Measurements from ENCODE around the gene PLCH1. TPM values are rescaled to one million over a fixed set of nuclear protein-coding genes. Genes with fewer than 3 reads are reported as not detected.

The PLCH1 gene
- total RNA-seq, 6 experiments from 2014 or later: not detected

- H3K9me3 Mint-ChIP-seq: no peaks in the 10 kb centered on the region
- no peak for DNase-seq
- no peak for TF ChIP-seq CTCF (IDR thresholded peaks at IDR 0.05)
- H3K4me1 Mint-ChIP-seq (ENCODE audit: low read depth): no peaks in the 10 kb centered on the region
- H3K27me3 Mint-ChIP-seq (ENCODE audit: insufficient read depth): peaks cover 1% of the 10 kb centered on the region; the same call in 1 of the 2 replicates
- H3K27ac Mint-ChIP-seq: no peak overlapping the region
- no peaks in the 10 kb centered on the region for H3K36me3 Mint-ChIP-seq (ENCODE audit: low read depth)
- no peak overlapping the region for H3K4me3 Mint-ChIP-seq
Measured at GRCh38 chr3:155485897-155486296, 259.0 kb downstream of the PLCH1 start.

GRCh38 chr3:155481591-155481990 is 263.3 kb downstream of the PLCH1 start:
- Mint-ChIP-seq H3K27me3 (ENCODE audit: insufficient read depth) (peaks cover 6% of the 10 kb centered on the region; the same call in 1 of the 2 replicates), H3K4me1 (ENCODE audit: low read depth) (no peaks in the 10 kb centered on the region), H3K9me3 (peaks cover 5% of the 10 kb centered on the region), H3K36me3 (ENCODE audit: low read depth) (no peaks in the 10 kb centered on the region), H3K27ac (no peak overlapping the region), H3K4me3 (no peak overlapping the region)
- no peak for TF ChIP-seq CTCF (IDR thresholded peaks at IDR 0.05)
- DNase-seq: no peak

- no peaks in the 10 kb centered on the region for H3K4me1 Mint-ChIP-seq (ENCODE audit: low read depth)
- H3K4me3 Mint-ChIP-seq: no peak overlapping the region
- H3K27me3 Mint-ChIP-seq (ENCODE audit: insufficient read depth): peaks cover 6% of the 10 kb centered on the region; the same call in 1 of the 2 replicates
- H3K36me3 Mint-ChIP-seq (ENCODE audit: low read depth): no peaks in the 10 kb centered on the region
- H3K9me3 Mint-ChIP-seq: peaks cover 10% of the 10 kb centered on the region
- DNase-seq: no peak
- TF ChIP-seq CTCF (IDR thresholded peaks at IDR 0.05): no peak
- H3K27ac Mint-ChIP-seq: no peak overlapping the region
Measured at GRCh38 chr3:155481089-155481488, 263.8 kb downstream of the PLCH1 start.

- H3K27me3 Mint-ChIP-seq (ENCODE audit: insufficient read depth): no peaks in the 10 kb centered on the region
- H3K36me3 Mint-ChIP-seq (ENCODE audit: low read depth): peaks cover 5% of the 10 kb centered on the region; the same call in 1 of the 2 replicates
- H3K9me3 Mint-ChIP-seq: peaks cover 10% of the 10 kb centered on the region
- DNase-seq: no peak
- H3K4me3 Mint-ChIP-seq: no peak overlapping the region
- H3K4me1 Mint-ChIP-seq (ENCODE audit: low read depth): no peaks in the 10 kb centered on the region
- H3K27ac Mint-ChIP-seq: no peak overlapping the region
- no peak for TF ChIP-seq CTCF (IDR thresholded peaks at IDR 0.05)
Measured at GRCh38 chr3:155465664-155466063, 279.2 kb downstream of the PLCH1 start.

- no peak overlapping the region for H3K27ac Mint-ChIP-seq
- no peak for TF ChIP-seq CTCF (IDR thresholded peaks at IDR 0.05)
- no peak for DNase-seq
- no peaks in the 10 kb centered on the region for H3K27me3 Mint-ChIP-seq (ENCODE audit: insufficient read depth)
- no peak overlapping the region for H3K4me3 Mint-ChIP-seq
- H3K4me1 Mint-ChIP-seq (ENCODE audit: low read depth): no peaks in the 10 kb centered on the region
- no peaks in the 10 kb centered on the region for H3K36me3 Mint-ChIP-seq (ENCODE audit: low read depth)
- peaks cover 4% of the 10 kb centered on the region; the same call in 1 of the 2 replicates for H3K9me3 Mint-ChIP-seq
Measured at GRCh38 chr3:155462672-155463071, 282.2 kb downstream of the PLCH1 start.

GRCh38 chr3:155457591-155457990 is 287.3 kb downstream of the PLCH1 start:
- TF ChIP-seq CTCF (IDR thresholded peaks at IDR 0.05): no peak
- Mint-ChIP-seq H3K36me3 (ENCODE audit: low read depth) (no peaks in the 10 kb centered on the region), H3K27me3 (ENCODE audit: insufficient read depth) (peaks cover 3% of the 10 kb centered on the region), H3K9me3 (no peaks in the 10 kb centered on the region), H3K4me3 (no peak overlapping the region), H3K27ac (no peak overlapping the region), H3K4me1 (ENCODE audit: low read depth) (no peaks in the 10 kb centered on the region)
- DNase-seq: no peak

Measured in HFFc6 (cell line).